ENCODE data around the gene HM13.

DNA sequence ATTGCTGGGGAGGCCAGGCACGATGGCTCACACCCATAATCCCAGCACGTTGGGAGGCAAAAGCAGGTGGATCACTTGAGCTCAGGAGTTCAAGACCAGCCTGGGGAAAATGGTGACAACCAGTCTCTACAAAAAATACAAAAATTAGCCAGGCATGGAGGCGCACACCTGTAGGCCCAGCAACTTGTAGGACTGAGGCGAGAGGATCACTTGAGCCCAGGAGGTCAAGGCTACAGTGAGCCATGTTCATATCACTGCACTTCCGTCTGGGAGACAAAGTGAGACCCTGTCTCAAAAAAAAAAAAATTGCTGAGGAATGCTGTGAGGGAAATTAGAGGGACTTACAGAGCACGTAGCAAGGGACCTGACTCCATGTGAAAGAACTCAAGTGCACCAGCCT lies 50.0 kb downstream of the HM13 start:
- TF ChIP-seq POLR2A (IDR thresholded peaks at IDR 0.05; ENCODE audit: low read depth, low read length) (no peak), TAF1 (IDR thresholded peaks at IDR 0.05; ENCODE audit: low read depth, low read length) (no peak), POLR2AphosphoS5 (IDR thresholded peaks at IDR 0.05; ENCODE audit: low read depth, low read length) (no peak), PAX5 (IDR thresholded peaks at IDR 0.05; ENCODE audit: insufficient read depth, low read length, severe bottlenecking) (no peak)

Measured in GM12891 (cell line).